HuH-7 (cell line): Measurements from ENCODE around the gene CTDSPL.

Experiments used
- DNase-seq: peaks from one replicate; pipeline ENCODE4 v3.0.0; 2011; ENCODE audit warnings: low spot score

Gene CTDSPL

DNA sequence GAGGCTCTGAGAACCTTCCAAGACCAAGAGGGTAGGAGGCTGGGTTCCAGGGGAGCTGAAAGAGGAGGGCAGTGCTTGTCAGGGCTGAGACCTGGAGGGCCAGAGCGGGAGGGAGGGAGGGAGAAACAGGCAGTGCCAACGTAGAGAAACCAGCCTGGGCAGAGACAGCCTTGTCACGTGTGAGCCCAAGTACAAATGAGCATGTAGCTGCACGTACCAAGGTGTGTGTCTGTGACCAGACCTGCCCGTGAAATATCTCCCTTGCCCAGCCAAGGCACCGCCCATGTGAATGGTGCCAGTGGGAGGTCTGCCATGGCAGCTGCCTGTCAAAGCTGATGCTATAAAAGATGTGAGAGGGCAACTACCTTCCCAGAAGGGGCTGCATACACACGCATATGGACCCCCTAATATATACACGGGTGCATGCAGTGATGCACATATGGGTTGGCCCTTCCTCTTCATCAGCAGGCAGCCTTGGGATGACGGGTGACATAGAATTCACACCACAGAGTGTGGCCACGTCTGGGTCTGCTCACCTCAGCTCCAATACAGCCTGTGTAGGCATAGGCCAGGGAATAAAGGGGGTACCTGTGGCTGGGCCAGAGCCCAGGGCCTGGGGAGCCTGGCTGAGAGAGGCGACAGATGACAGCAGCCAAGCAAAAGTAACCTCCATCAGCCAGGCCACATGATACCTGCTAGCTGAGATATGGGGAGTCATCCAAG lies 7.8 kb upstream of the CTDSPL start:
- DNase-seq = no peak

DNA sequence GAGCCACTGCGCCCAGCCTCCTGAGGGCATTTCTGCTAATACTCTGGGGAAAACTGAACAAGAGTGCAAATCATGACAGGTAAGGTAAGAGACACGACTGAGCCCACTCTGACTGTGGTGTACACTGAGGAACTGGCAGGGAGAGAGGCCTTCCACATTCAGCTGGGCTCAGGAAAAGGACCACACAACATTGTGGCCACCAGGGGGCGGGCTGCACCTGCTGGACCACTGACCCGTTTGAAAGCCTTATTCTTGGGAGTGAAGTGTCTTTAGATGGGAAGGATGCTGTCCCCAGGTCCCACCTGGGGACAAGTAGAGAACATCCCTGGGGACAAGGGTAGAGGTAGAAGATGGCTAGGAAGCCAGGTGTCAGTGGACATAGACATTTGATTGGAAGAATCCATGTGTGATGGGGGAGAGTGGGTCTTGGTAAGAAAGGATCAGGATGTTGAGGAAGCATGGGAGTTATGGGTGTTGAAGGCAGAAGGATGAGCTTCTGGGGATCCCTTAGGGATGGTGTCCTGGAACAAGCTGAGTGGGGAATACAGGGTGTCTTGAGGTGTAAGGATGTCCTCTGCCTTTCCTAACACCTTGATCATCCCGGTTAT lies 6.2 kb upstream of the CTDSPL start:
- DNase-seq = peak; percentile 84

DNA sequence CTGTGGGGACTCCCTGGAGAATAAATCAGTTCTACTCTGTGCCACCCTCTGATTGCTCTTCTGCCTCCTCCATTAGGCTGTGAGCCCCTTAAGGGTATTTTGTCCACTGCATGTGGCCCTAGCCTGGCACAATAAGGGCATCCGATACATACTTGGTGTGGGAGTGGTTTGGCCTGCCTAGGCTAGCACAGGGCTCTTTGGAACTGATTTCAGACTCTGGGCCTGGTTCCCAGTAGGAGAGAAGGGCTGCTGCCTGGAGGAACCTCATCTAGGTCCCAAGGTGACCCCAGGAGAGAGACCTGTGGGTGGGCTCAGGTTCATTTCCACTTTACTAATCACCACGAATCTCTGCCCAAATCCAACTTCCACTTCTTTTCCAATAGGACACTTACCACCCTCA lies 5.3 kb upstream of the CTDSPL start:
- DNase-seq = no peak

DNA sequence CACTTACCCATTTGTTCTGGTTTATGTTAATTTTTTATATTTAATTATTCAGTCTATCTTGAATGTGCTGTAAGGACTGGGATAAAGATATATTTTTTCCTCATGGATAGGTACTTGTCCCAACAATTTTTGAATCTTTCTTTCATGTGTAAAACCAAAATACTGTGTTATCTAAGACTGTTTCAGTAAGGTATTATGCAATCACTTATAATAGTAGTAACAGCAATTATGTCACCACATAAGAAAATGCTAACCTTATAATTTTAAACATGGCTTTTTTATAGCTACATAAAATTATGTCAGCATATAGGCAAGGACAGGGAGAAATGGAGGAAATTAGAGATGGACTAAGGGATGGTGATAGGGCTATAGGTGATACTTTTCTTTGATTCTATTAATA lies 2.9 kb upstream of the CTDSPL start:
- no peak for DNase-seq

DNA sequence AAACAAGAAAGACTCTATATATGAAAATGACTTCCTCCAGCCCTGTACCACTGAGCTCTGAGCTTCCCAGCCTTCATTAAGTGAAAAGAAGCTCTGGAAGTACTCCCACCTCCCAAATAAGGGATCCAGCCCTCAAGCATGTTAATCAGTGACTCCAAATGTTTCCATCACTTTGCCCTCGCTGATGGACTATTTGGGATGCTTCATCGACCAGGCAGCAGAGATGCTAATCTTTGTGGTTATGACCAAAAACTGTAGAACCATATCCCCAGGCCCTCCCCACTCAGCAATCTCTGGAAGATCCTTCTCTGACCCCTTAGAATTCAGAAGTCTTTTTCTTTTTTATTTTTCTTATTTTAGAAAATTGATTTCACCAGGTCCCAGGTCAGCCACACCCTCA lies 2.3 kb upstream of the CTDSPL start:
- DNase-seq = no peak

DNA sequence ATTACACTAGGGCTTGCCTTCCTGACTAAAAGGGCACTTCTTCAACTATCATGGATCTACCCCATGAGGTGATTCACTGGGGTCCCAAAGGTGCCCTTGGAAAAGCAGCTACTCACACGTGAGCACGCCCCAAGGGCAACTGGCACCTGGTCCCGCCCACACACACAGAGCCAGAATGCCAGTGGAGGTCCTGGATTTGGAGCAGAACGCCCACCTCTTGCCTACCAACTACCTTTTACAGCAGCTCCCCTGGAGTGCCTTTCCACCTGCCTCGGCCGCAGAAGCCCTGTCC lies 1.8 kb upstream of the CTDSPL start:
- no peak for DNase-seq

DNA sequence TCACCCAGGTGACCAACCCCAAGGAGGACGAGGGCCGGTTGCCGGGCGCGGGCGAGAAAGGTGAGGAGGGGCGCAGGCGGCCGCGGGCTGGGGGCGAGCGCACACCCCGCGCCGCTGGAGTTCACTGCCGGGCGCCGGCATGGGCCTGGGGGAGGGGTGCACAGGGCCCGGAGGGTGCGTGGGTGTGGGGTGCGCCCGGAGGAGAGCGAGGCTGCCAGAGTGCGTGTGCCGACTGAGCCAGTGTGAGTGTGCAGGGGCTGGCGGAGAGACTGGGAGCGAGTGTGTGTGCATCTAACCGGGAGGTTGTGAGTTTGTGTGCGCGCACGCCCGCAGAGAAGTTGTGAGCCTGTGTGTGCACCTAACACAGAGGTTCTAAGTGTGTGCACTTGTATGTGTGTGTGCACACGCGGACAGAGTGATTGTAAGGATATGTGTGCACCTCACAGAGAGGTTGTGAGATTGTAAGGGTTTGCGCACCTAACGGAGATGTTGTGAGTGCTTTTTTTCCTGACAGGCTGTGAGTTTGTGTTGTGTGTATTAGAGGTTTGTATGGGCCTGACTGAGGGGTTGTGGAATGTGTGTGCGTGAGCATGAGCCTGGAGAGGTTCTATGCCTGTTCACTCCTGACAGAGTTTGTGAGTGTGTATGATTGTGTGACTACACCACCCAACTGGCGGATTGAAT lies 681 bp downstream of the CTDSPL start:
- DNase-seq = peak; percentile 46

DNA sequence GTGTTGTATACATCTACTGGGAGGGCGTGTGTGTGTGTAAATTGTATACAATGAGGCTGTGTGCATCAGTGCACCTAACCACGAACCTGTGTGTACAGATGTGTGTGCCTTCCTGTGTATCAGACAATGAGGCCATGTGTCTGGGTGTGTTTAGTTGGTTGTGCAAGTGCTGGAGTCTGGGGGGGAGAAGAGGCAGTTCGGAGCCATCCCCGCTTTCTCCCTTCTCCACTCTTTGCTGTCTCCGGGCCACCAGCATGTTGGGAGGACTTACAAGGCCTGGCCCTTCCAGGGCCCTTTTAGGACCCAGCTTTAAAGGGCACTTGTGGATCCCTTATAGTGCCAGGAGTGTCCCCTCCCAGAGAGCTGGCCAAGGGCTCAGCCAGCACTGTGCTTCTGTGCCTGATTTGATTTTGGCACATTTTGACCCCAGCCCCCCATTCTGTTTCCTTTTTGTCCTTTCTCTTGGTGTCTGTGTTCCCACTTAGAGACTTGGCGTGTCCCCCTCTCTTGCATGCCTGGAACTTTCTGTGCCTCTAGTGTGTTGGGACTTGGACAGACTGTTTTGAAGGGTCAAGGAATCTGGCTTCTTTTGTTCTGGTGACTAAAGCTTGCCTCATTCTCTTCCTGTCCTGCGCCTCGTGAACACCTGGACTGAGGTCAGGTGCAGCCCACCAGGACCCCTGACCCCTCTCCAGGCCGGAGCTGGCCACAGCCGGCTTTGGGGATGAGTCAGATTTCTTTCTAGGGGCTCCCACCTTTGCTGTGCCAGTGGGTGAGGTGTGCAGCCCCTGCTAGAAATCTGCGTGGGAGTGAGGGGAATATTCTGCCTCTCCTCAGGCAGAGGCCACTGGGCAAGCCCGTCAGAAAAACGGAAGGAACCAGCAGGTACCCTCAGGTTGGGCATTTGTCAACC lies 1.5 kb downstream of the CTDSPL start:
- no peak for DNase-seq

DNA sequence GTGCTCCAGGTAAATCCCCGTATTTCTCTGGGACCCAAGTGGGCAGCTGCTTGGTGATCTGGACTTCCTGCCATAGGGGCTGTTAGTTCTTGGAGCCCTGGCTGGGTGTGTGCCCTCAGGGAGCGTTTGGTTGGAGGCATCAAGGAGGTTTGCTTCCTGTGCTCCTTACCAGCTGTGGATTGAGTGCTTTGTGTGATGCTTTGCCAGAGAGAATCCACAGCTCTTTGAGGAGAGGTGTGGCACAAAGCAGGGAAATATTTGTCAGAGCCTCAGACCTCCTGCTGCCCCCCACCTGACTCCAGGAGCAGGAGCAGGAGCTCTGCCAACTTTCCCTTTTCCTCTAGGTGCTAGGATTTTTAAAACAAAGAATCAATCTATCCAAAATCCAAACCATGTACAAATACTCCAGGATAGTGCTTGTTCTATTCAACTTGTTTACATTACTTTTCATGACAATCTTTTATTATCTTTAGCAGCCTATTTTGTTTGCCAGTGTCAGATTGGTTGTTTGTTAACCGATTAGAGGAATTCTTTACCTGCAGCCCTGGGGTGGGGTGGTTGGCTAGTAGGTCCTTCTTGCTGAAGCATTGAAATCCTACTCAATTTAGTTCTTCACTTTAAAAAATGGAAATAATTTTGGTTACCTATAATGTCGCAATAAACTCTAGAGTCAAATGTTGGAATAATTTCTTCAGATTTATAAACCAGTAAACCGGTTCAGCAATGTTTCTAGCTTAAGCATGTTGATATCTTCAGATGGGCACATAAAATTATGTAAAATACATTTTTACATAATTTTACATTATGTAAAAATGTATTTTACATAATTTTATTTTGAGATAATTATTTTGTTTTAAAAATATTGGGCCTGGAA lies 2.5 kb downstream of the CTDSPL start:
- DNase-seq = no peak

DNA sequence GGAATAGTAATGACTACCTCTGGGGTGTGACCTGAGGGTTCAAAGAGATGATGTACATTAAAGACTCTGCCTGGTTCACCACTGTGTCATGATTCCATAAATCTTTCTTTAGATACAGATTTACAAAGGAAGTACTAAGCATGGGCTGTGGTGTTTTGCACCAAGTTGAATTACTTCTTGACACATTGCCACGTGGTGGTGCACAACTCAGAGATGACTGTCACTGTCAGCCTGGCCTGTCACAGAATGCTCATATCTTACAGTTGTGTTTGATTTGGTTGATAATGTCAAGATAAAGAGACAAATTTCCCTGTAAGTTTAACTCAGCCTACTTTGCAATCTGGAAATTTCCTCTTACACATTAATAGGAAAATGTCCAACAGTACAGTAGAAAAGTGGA lies 3.2 kb downstream of the CTDSPL start:
- DNase-seq = peak; percentile 39

DNA sequence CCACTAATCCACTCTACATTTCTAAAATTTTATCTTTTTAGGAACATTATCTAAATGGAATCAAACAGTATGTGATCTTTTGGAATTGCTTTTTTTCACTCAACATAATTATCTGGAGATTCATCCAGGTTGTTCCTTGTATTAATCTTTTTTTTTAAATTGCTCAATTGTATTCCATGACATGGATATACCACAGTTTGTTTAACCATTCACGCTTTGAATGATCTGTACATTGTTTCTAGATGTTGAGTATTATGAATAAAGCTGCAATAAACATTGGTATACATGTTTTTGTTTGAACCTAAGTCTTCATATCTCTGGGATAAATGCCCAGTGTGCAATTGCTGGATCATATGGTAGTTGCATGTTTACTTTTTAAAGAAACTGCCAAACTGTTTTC lies 5.5 kb downstream of the CTDSPL start:
- no peak for DNase-seq

DNA sequence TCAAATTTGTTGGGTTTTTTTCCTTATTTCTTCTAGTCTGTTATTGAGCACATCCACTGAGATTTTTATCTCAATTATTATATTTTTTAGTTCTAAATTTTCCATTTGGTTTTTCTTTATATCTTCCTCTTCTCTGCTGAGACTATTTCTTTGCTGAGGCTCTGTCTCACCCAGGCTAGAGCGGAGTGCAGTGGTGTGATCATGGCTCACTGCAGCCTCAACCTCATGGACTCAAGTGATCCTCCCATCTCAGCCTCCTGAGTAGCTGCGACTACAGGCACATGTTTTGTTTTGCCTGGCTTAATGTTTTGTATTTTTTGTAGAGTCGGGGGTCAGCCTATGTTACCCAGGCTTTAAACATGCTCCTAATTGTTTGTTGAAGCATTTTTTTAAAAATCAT lies 10.2 kb downstream of the CTDSPL start:
- DNase-seq = no peak

DNA sequence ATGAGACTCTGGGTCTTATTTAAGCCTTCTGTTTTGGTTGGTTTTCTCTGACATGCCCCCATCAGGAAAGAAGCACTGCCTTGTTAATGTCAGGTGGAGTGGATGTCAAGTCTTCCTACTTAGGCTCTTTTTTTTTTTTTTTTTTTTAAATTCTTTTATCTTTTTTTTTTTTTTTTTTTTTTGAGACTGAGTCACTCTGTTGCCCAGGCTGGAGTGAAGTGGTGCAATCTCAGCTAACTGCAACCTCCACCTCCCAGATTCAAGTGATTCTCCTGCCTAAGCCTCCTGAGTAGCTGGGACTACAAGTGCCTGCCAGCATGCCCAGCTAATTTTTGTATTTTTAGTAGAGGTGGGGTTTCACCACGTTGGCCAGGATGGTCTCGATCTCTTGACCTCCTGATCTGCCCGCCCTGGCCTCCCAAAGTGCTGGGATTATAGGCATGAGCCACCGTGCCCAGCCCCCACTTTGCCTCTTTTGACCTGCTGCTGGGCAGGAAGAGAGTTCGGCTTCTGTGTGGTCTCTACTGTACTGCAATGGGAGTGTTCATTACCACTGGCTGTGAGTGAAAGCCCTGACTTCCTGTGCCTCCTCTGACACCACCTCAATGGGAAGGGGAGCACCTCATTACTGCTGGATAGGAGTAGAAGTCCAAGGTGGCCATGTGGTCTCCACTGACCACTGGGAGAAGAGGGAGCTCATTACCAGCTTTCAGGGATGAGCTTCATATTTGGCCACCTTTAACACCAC lies 10.9 kb downstream of the CTDSPL start:
- no peak for DNase-seq

DNA sequence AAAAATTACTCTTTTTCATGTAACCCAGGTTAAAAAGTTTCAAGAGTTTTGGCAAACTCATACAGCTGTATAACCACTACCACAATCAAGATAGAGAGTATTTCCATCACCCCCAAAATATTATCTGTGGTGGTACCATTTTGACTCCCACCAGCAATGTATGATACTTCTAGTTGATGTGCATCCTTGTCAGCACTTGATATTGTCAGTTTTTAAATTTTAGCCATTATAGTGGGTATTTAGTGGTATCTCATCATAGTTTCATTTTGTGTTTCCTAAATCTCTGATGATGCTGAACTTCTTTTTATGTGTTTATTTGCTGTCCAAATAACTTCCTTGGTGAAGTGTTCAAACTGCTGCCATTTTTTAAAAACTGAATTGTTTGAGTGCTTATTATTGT lies 14.6 kb downstream of the CTDSPL start:
- DNase-seq = no peak

DNA sequence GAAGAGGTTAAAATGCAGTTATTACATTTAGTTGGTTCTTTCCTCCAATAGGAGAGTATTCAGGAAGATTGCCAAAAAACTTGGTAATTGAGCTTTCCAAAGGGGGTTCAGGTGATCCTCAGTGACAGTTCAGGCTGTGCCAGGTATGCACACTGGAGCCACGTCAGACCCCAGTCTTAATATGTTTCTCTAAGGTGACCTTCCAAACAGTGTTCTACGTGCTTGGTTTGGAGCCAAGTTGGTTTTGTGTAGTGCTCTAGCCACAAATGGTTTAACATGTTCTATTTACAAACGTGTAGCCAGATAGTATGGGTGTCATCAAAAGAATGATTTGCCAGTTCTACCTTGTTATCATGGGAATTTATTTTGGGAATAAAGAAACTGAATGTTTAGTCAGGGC lies 21.0 kb downstream of the CTDSPL start:
- no peak for DNase-seq

DNA sequence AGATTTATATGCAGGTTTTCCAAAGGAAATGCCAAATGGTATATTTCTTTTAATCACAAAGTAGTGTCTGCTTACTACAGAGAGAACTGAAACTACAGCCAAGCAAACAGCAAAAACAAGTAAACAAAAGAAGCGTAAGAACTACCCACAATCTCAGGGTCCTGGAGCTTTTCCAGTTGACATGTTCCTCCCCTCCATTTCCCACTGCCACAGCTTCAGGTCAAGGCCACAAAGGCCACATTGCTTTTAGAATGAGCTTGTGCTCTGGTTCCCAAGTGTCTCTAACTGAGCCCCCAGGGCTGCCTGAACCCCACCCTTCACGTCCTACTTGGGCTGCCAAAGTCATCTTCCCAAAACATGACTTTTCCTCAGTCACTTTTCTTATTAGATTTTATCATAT lies 24.1 kb downstream of the CTDSPL start:
- no peak for DNase-seq

DNA sequence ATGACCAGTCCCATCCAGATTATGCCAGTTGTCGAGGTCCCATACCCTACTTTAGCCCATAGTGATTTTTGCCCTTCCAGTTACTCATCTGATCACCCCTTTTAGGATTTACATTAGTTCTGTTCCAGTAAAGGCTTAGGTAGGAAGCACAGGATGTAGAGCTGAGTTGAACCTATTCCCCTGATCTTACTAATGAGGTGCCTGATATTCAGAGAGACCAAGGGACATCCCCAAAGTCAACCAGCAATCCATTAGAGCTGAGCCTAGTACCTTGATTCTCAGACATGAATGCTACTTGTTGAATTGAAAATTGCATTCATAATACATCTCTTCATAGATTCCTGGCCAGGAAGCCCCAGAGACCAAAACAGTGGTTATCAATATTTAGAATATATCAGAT lies 24.7 kb downstream of the CTDSPL start:
- no peak for DNase-seq

DNA sequence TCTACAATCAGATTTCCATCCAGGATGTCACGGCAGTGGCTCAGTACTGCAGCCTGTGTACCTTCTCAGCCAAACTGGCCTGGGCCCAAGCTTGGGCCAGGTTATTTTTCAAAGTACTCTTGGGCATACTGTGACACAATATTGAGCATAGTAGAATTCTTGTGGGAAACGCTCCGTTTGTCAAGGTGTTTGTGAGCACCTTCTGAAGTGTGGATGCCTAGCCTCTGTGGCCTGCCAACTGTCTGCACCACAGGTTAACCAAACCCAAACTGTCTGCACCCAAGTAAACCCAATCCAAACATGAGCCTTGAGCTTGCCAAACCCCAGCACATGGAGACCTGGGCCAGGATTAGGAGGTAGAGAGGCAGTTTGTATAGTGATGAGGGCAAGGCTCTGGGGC lies 25.4 kb downstream of the CTDSPL start:
- no peak for DNase-seq

DNA sequence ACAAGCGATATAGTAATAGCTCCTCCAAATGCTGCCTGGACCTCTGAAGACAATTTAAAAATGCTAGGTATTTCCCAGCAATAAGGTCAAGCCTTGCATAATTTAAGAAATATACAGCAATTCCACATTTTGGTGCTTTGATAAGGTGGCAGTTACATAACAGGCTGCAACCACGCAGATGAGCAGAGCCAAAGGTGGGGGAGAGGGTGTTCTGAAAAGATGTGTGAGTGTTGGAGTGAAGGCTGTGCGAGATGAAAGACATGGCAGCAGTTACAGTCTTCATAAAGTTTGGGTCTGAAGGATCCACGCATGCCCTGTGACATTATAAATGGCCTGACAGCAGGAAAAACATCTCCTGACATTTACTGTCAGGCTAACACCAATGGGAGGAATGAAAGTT lies 26.1 kb downstream of the CTDSPL start:
- no peak for DNase-seq

DNA sequence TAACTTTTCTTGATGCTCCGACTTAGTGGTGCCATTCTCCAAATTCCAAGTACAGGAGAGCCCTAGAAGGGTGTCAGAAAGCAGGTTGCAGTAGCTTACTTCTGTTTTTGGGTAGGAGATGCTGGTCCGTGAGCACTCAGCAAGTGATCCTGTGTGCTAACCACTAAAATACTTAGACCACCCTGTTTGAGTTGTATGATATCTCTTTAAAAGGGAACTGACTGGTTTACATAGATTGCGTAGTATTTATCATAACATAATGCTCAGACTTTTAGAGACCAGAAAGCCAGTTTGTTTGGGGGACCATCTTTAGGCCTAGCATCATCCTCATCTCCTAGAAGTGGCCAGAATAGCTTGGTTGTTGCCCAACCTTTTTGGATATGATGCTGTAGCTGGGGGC lies 26.7 kb downstream of the CTDSPL start:
- no peak for DNase-seq

DNA sequence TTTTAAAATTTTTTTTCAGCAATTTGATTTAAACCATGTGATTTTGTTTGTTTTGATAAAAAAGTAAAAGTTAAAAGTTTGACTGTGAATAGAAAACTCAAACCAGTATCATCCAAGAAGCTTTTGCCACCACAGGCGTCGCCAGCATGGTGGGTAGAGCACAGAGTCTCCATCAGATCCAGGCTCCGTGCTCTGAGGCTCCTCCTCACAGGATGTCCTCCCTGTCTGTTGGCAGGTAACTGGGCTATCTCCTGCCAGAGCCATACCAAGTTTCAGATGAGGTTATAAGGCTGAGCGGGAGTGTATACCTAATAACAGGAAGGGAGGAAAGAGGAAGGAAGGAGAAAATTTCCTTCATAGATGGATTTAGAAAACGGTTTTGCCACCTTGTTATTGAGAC lies 28.8 kb downstream of the CTDSPL start:
- DNase-seq = no peak
